ENCODE measurements around the gene MTCL1.

Gene MTCL1

GRCh38 chr18:8874872-8875271 lies 169.5 kb downstream of the MTCL1 start:
- DNase-seq, result no peak

- DNase-seq, result no peak
Observed at GRCh38 chr18:8876887-8877286, 171.5 kb downstream of the MTCL1 start.

GRCh38 chr18:8881103-8881502 lies 175.7 kb downstream of the MTCL1 start:
- no peak for DNase-seq

Data from 8988T (cell line).